PC-3 (cell line): ENCODE measurements around the gene CRB2. TPM values are rescaled to one million over a fixed set of nuclear protein-coding genes. Genes with fewer than 3 reads are reported as not detected.

Experiments
- ATAC-seq: fragments of 200-7000 bp; cut with Tn5 transposase; 2 replicates; pipeline ENCODE4 v1.9.1; 2020; ENCODE audit warnings: mild to moderate bottlenecking, moderate library complexity
- BruUV-seq: library from RNA; stranded (reverse); fragments of 400-500 nt; replicated peaks from 2 replicates; lab custom pipeline; 2021; lab: Mats Ljungman, UMichigan
- CTCF ChIA-PET: fragments of 300-600 bp; sonication (Branson Sonifier 250); formaldehyde crosslinking; loops from one replicate; lab custom pipeline; 2022; ENCODE audit warnings: antibody characterized with exemption; lab: Charles Lee
- POLR2A ChIA-PET: fragments of 300-600 bp; sonication (Branson Sonifier 250); formaldehyde crosslinking; loops from one replicate; lab custom pipeline; 2022; ENCODE audit warnings: antibody characterized with exemption; ENCODE audit not compliant: unreplicated experiment; lab: Charles Lee
- DNase-seq: peaks from one replicate; pipeline ENCODE4 v3.0.0-alpha.2; 2015
- H2AFZ ChIP-seq: fragments of 300-600 bp; sonication (generic); 2 replicates; pipeline ENCODE4 v1.6.0; 2016; ENCODE audit warnings: antibody characterized with exemption, low read length
- H3F3A ChIP-seq: fragments of 300-600 bp; sonication (generic); one replicate; pipeline ENCODE4 v1.6.0; 2017; ENCODE audit warnings: antibody characterized with exemption, low read length, control low read depth, mild to moderate bottlenecking; ENCODE audit not compliant: unreplicated experiment
- H3K27ac ChIP-seq: fragments of 300-600 bp; sonication (generic); 2 replicates; pipeline ENCODE4 v1.5.1; 2016; ENCODE audit warnings: mild to moderate bottlenecking, low read length
- H3K27me3 ChIP-seq: fragments of 300-600 bp; sonication (generic); 2 replicates; pipeline ENCODE4 v1.6.1; 2016; ENCODE audit warnings: low read length, mixed read lengths
- H3K36me3 ChIP-seq: fragments of 300-600 bp; sonication (generic); 2 replicates; pipeline ENCODE4 v1.6.1; 2016; ENCODE audit warnings: low read depth, mixed run types, low read length, mixed read lengths
- H3K4me1 ChIP-seq: fragments of 300-600 bp; sonication (generic); 2 replicates; pipeline ENCODE4 v1.5.1; 2016; ENCODE audit warnings: low read length; ENCODE audit not compliant: insufficient read depth
- H3K4me2 ChIP-seq: fragments of 300-600 bp; sonication (generic); 2 replicates; pipeline ENCODE4 v1.6.0; 2016; ENCODE audit warnings: low read length
- H3K4me3 ChIP-seq: fragments of 300-600 bp; sonication (generic); 2 replicates; pipeline ENCODE4 v1.5.1; 2016; ENCODE audit warnings: mild to moderate bottlenecking, low read length, mixed read lengths
- H3K79me2 ChIP-seq: fragments of 300-600 bp; sonication (generic); 2 replicates; pipeline ENCODE4 v1.6.1; 2017; ENCODE audit warnings: low read length, mixed read lengths
- H3K9ac ChIP-seq: fragments of 300-600 bp; sonication (generic); 2 replicates; pipeline ENCODE4 v1.6.0; 2016; ENCODE audit warnings: mild to moderate bottlenecking, low read length
- H3K9me2 ChIP-seq: fragments of 300-600 bp; sonication (generic); replicated peaks from 2 replicates; pipeline ENCODE4 v1.6.1; 2016; ENCODE audit warnings: mixed run types, low read length, mixed read lengths
- H3K9me3 ChIP-seq: fragments of 300-600 bp; sonication (generic); 2 replicates; pipeline ENCODE4 v1.6.1; 2016; ENCODE audit warnings: low read length, mixed read lengths
- H4K20me1 ChIP-seq: fragments of 300-600 bp; sonication (generic); 2 replicates; pipeline ENCODE4 v1.6.1; 2016; ENCODE audit warnings: low read length, mixed read lengths
- CTCF ChIP-seq: fragments of 300-600 bp; sonication (generic); conservative IDR thresholded peaks from 2 replicates; pipeline ENCODE4 v1.5.1; 2017; ENCODE audit warnings: antibody characterized with exemption, low read depth, mild to moderate bottlenecking, low read length
- EZH2 ChIP-seq: fragments of 300-600 bp; sonication (generic); IDR thresholded peaks from one replicate; pipeline ENCODE4 v1.6.1; 2017; ENCODE audit warnings: antibody characterized with exemption, mild to moderate bottlenecking, low read length; ENCODE audit not compliant: unreplicated experiment
- EZH2phosphoT487 ChIP-seq: fragments of 300-600 bp; sonication (generic); IDR thresholded peaks from 2 replicates; pipeline ENCODE4 v1.6.1; 2018; ENCODE audit warnings: mild to moderate bottlenecking, antibody characterized with exemption, low read length, borderline replicate concordance
- intact Hi-C: fragments of 100-400 bp; cut with micrococcal nuclease; formaldehyde crosslinking; loops from 2 replicates; pipeline ENCODE4 v1.9.0; 2023
- total RNA-seq: library from RNA; depleted of rRNA; stranded (reverse); fragments of >200 nt; gene quantifications from 2 replicates; pipeline ENCODE4 v1.2.3, GENCODE V29; 2014

The CRB2 gene
- total RNA-seq, 1 experiment from 2014 or later, result not detected

- no peak overlapping the region for H3K27ac ChIP-seq
- H4K20me1 ChIP-seq, result no peaks in the 10 kb centered on the region
- ATAC-seq (no peak), DNase-seq (no peak)
- H3K27me3 ChIP-seq, result peaks cover 13% of the 10 kb centered on the region
- no peak for TF ChIP-seq EZH2
- TF ChIP-seq CTCF, result no peak
- TF ChIP-seq EZH2phosphoT487, result no peak
- no peaks in the 10 kb centered on the region for H3K9me3 ChIP-seq
- no peak overlapping the region for H3K9ac ChIP-seq
- no peaks in the 10 kb centered on the region for H3K79me2 ChIP-seq
- no peaks in the 10 kb centered on the region for H3K36me3 ChIP-seq
- no peaks in the 10 kb centered on the region for H3K4me1 ChIP-seq
- no peak overlapping the region for H2AFZ ChIP-seq
- CTCF ChIA-PET, result no interaction called here
- intact Hi-C loops, result no loop called here
- no peak overlapping the region for H3K4me2 ChIP-seq
- BruUV-seq, result no TSS peak
- no peaks in the 10 kb centered on the region for H3F3A ChIP-seq
- no peaks in the 10 kb centered on the region for H3K9me2 ChIP-seq
- POLR2A ChIA-PET, result no interaction called here
- H3K4me3 ChIP-seq, result no peak overlapping the region
Observed at GRCh38 chr9:123368023-123368422, 12.0 kb downstream of the CRB2 start.

- no peaks in the 10 kb centered on the region for H3K36me3 ChIP-seq
- H2AFZ ChIP-seq, result no peak overlapping the region
- TF ChIP-seq EZH2 (no peak), CTCF (no peak), EZH2phosphoT487 (no peak)
- H3K27ac ChIP-seq, result no peak overlapping the region
- no peaks in the 10 kb centered on the region for H3K9me2 ChIP-seq
- H3F3A ChIP-seq, result no peaks in the 10 kb centered on the region
- no peak overlapping the region for H3K9ac ChIP-seq
- H3K9me3 ChIP-seq, result no peaks in the 10 kb centered on the region
- H3K79me2 ChIP-seq, result no peaks in the 10 kb centered on the region
- POLR2A ChIA-PET, result no interaction called here
- no peaks in the 10 kb centered on the region for H3K4me1 ChIP-seq
- ATAC-seq, result no peak
- H3K4me3 ChIP-seq, result no peak overlapping the region
- H3K4me2 ChIP-seq, result no peak overlapping the region
- CTCF ChIA-PET, result no interaction called here
- no peak for DNase-seq
- intact Hi-C loops, result no loop called here
- BruUV-seq, result no TSS peak
- H3K27me3 ChIP-seq, result peaks cover 18% of the 10 kb centered on the region
- no peaks in the 10 kb centered on the region for H4K20me1 ChIP-seq
Observed at GRCh38 chr9:123368536-123369153, 12.6 kb downstream of the CRB2 start.

- no peaks in the 10 kb centered on the region for H3K36me3 ChIP-seq
- peaks cover 25% of the 10 kb centered on the region for H3K27me3 ChIP-seq
- no peak overlapping the region for H3K27ac ChIP-seq
- ATAC-seq (no peak), DNase-seq (no peak)
- intact Hi-C loops, result no loop called here
- H3K4me2 ChIP-seq, result no peak overlapping the region
- H3F3A ChIP-seq, result no peaks in the 10 kb centered on the region
- CTCF ChIA-PET, result no interaction called here
- H3K79me2 ChIP-seq, result no peaks in the 10 kb centered on the region
- POLR2A ChIA-PET, result no interaction called here
- H2AFZ ChIP-seq, result no peak overlapping the region
- BruUV-seq, result no TSS peak
- TF ChIP-seq EZH2, result no peak
- TF ChIP-seq CTCF, result no peak
- TF ChIP-seq EZH2phosphoT487, result no peak
- no peak overlapping the region for H3K4me3 ChIP-seq
- H3K9me2 ChIP-seq, result no peaks in the 10 kb centered on the region
- H3K9ac ChIP-seq, result no peak overlapping the region
- H3K9me3 ChIP-seq, result no peaks in the 10 kb centered on the region
- no peaks in the 10 kb centered on the region for H3K4me1 ChIP-seq
- no peaks in the 10 kb centered on the region for H4K20me1 ChIP-seq
Observed at GRCh38 chr9:123369296-123369695, 13.3 kb downstream of the CRB2 start.
